Measurements from ENCODE around the gene MUTYH. TPM values are rescaled to one million over a fixed set of nuclear protein-coding genes. Genes with fewer than 3 reads are reported as not detected.
"Not testable (repeated sequence)": the region's sequence is repeated elsewhere in the genome, so short reads cannot be mapped to it uniquely, and the experiment has no call there.

MUTYH gene
- total RNA-seq, 1 experiment from 2014 or later, result 53.2 TPM

GRCh38 chr1:45284858-45285257 is 55.4 kb downstream of the MUTYH start:
- H3K9me3 ChIP-seq (ENCODE audit: insufficient read depth, low read depth); CTCF ChIA-PET; H3K36me3 ChIP-seq (ENCODE audit: low read depth); H3K79me2 ChIP-seq (ENCODE audit: low read depth); BruUV-seq (replicated peaks); POLR2A ChIA-PET (ENCODE audit: unreplicated experiment); H3K27ac ChIP-seq; H3F3A ChIP-seq (ENCODE audit: insufficient read depth, low read depth); H3K4me3 ChIP-seq; H3K27me3 ChIP-seq (ENCODE audit: insufficient read depth, low read depth); H4K20me1 ChIP-seq (ENCODE audit: insufficient read depth); intact Hi-C loops (cut with micrococcal nuclease; ENCODE audit: unreplicated experiment); H3K4me1 ChIP-seq (replicated peaks; ENCODE audit: insufficient read depth); DNase-seq; H2AFZ ChIP-seq; H3K4me2 ChIP-seq; H3K9me2 ChIP-seq (ENCODE audit: insufficient read depth): not testable (repeated sequence)

- no peaks in the 10 kb centered on the region for H3K27me3 ChIP-seq (ENCODE audit: insufficient read depth, low read depth)
- BruUV-seq (replicated peaks), result no TSS peak
- H3K9me2 ChIP-seq (ENCODE audit: insufficient read depth), result no peaks in the 10 kb centered on the region
- no peak overlapping the region for H3K27ac ChIP-seq
- H3K4me2 ChIP-seq, result no peak overlapping the region
- H3K4me1 ChIP-seq (replicated peaks; ENCODE audit: insufficient read depth), result no peaks in the 10 kb centered on the region
- DNase-seq, result no peak
- no peaks in the 10 kb centered on the region for H3K79me2 ChIP-seq (ENCODE audit: low read depth)
- no peaks in the 10 kb centered on the region; the same call in none of the 2 replicates for H3K9me3 ChIP-seq (ENCODE audit: insufficient read depth, low read depth)
- H3K36me3 ChIP-seq (ENCODE audit: low read depth), result no peaks in the 10 kb centered on the region
- H2AFZ ChIP-seq, result no peak overlapping the region
- intact Hi-C loops (cut with micrococcal nuclease; ENCODE audit: unreplicated experiment), result no loop called here
- no peak for TF ChIP-seq CTCF (conservative IDR thresholded peaks at IDR 0.05)
- TF ChIP-seq EZH2 (IDR thresholded peaks at IDR 0.05; ENCODE audit: low read depth), result no peak
- H4K20me1 ChIP-seq (ENCODE audit: insufficient read depth), result no peaks in the 10 kb centered on the region
- no peaks in the 10 kb centered on the region for H3F3A ChIP-seq (ENCODE audit: insufficient read depth, low read depth)
- CTCF ChIA-PET, result interaction anchor here (0.6 kb wide), 1 partner anchor 836 kb away, joined by 6 read pairs; no protein-coding TSS in a partner anchor
- H3K4me3 ChIP-seq, result no peak overlapping the region
- POLR2A ChIA-PET (ENCODE audit: unreplicated experiment), result no interaction called here
Measured at GRCh38 chr1:45282351-45282750, 57.9 kb downstream of the MUTYH start.

Other genes with a start within 250 kb of the MUTYH start
- gene ZSWIM5, start 133.8 kb downstream of the MUTYH start, total RNA-seq (2021), result 0.50 and 0.55 TPM in 2 replicates
- gene HPDL, start 13.5 kb downstream of the MUTYH start, total RNA-seq (2021), result 10.4 and 12.7 TPM in 2 replicates
- 14.5 and 20.4 TPM in 2 replicates for gene TOE1, start 270 bp downstream of the MUTYH start, total RNA-seq (2021)
- gene TESK2, start 150.7 kb upstream of the MUTYH start, total RNA-seq (2021), result 13.8 and 17.5 TPM in 2 replicates
- gene CCDC163, start 159.6 kb upstream of the MUTYH start, total RNA-seq (2021), result 4.2 and 4.4 TPM in 2 replicates
- gene MMACHC, start 159.9 kb upstream of the MUTYH start, total RNA-seq (2021), result 3.0 and 7.3 TPM in 2 replicates
- 1,455 and 1,838 TPM in 2 replicates for gene PRDX1, start 181.4 kb upstream of the MUTYH start, total RNA-seq (2021)
- 202 and 277 TPM in 2 replicates for gene AKR1A1, start 210.4 kb upstream of the MUTYH start, total RNA-seq (2021)
- 211 and 221 TPM in 2 replicates for gene NASP, start 243.6 kb upstream of the MUTYH start, total RNA-seq (2021)

Data from PC-9 (cell line).